ENCODE data around the gene ADD1.
A peak's percentile ranks its signal among the peaks of the same experiment; 100 is the strongest.
"Not testable (repeated sequence)": the region's sequence is repeated elsewhere in the genome, so short reads cannot be mapped to it uniquely, and the experiment has no call there.

The ADD1 gene

DNA sequence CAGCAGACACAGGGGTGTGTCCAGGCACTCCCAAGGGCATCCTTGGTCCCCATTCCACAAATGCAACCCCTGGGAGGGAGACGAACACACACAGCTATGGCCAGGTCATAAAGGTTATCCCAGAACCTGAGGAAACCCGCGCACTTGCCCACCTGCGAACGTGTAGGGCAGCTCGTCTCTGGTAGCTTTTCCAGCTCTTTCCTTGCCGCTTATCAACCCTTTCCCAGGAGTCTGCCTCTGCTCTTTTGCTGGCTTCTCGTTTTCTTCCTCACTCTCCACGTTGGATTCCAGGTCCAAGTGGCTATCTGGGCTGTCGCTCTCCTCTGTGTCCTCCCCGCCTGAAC, 106.1 kb downstream of the ADD1 start:
- Histone ChIP-seq H3K4me3 (ENCODE audit: insufficient read depth, low read depth, low read length) (no peak overlapping the region), H3K36me3 (ENCODE audit: control insufficient read depth, insufficient read depth, low read length) (peaks cover 58% of the 10 kb centered on the region), H3K9me3 (ENCODE audit: control insufficient read depth, low read length) (no peaks in the 10 kb centered on the region), H3K27ac (ENCODE audit: insufficient read depth, low read depth, low read length, poor library complexity, severe bottlenecking) (no peak overlapping the region), H3K27me3 (ENCODE audit: control insufficient read depth, insufficient read depth, low read length, poor library complexity, severe bottlenecking) (no peaks in the 10 kb centered on the region), H3K4me1 (ENCODE audit: control insufficient read depth, insufficient read depth, low read length) (no peaks in the 10 kb centered on the region)
- WGBS, 2 experiments = 94 to 95% methylated on average over 11 of the region's 11 CpGs

GRCh38 chr4:2950221-2950989, 106.8 kb downstream of the ADD1 start:
- peaks cover 55% of the 10 kb centered on the region for H3K36me3 ChIP-seq (ENCODE audit: control insufficient read depth, insufficient read depth, low read length)
- H3K4me1 ChIP-seq (ENCODE audit: control insufficient read depth, insufficient read depth, low read length) = no peaks in the 10 kb centered on the region
- H3K9me3 ChIP-seq (ENCODE audit: control insufficient read depth, low read length) = no peaks in the 10 kb centered on the region
- 97 to 98% methylated on average over 15 of the region's 16 CpGs for WGBS, 2 experiments
- no peak overlapping the region for H3K27ac ChIP-seq (ENCODE audit: insufficient read depth, low read depth, low read length, poor library complexity, severe bottlenecking)
- no peak overlapping the region for H3K4me3 ChIP-seq (ENCODE audit: insufficient read depth, low read depth, low read length)
- no peaks in the 10 kb centered on the region for H3K27me3 ChIP-seq (ENCODE audit: control insufficient read depth, insufficient read depth, low read length, poor library complexity, severe bottlenecking)

DNA sequence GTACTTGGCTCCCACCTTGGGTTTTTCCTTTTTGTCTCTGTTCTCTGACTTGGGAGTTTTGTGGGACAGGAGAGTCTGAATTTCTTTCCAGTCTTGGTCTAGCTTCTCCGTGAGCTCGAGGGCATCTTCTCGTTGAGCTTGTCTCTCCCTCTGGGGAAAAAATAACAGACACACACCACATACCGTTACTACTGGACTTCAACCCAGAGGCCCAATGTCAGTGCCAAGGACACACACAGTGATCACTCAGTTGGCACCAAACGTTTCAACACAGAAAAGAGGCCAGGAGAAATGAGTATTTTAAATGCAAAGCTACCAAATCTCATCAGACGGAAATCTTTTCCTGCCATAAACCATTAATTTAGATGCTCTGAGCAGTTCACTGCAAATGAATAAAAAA, 109.9 kb downstream of the ADD1 start:
- Histone ChIP-seq H3K9me3 (ENCODE audit: control insufficient read depth, low read length) (no peaks in the 10 kb centered on the region), H3K36me3 (ENCODE audit: control insufficient read depth, insufficient read depth, low read length) (peaks cover 60% of the 10 kb centered on the region), H3K4me1 (ENCODE audit: control insufficient read depth, insufficient read depth, low read length) (no peaks in the 10 kb centered on the region), H3K27me3 (ENCODE audit: control insufficient read depth, insufficient read depth, low read length, poor library complexity, severe bottlenecking) (no peaks in the 10 kb centered on the region), H3K27ac (ENCODE audit: insufficient read depth, low read depth, low read length, poor library complexity, severe bottlenecking) (no peak overlapping the region), H3K4me3 (ENCODE audit: insufficient read depth, low read depth, low read length) (no peak overlapping the region)
- WGBS, 2 experiments = 89 to 96% methylated on average over 6 of the region's 6 CpGs

GRCh38 chr4:2954358-2955185, 110.9 kb downstream of the ADD1 start:
- 92 to 94% methylated on average over 28 to 33 of the region's 33 CpGs for WGBS, 2 experiments
- Histone ChIP-seq H3K36me3 (ENCODE audit: control insufficient read depth, insufficient read depth, low read length) (peaks cover 57% of the 10 kb centered on the region), H3K9me3 (ENCODE audit: control insufficient read depth, low read length) (no peaks in the 10 kb centered on the region), H3K4me3 (ENCODE audit: insufficient read depth, low read depth, low read length) (no peak overlapping the region), H3K27me3 (ENCODE audit: control insufficient read depth, insufficient read depth, low read length, poor library complexity, severe bottlenecking) (no peaks in the 10 kb centered on the region), H3K4me1 (ENCODE audit: control insufficient read depth, insufficient read depth, low read length) (no peaks in the 10 kb centered on the region), H3K27ac (ENCODE audit: insufficient read depth, low read depth, low read length, poor library complexity, severe bottlenecking) (no peak overlapping the region)

DNA sequence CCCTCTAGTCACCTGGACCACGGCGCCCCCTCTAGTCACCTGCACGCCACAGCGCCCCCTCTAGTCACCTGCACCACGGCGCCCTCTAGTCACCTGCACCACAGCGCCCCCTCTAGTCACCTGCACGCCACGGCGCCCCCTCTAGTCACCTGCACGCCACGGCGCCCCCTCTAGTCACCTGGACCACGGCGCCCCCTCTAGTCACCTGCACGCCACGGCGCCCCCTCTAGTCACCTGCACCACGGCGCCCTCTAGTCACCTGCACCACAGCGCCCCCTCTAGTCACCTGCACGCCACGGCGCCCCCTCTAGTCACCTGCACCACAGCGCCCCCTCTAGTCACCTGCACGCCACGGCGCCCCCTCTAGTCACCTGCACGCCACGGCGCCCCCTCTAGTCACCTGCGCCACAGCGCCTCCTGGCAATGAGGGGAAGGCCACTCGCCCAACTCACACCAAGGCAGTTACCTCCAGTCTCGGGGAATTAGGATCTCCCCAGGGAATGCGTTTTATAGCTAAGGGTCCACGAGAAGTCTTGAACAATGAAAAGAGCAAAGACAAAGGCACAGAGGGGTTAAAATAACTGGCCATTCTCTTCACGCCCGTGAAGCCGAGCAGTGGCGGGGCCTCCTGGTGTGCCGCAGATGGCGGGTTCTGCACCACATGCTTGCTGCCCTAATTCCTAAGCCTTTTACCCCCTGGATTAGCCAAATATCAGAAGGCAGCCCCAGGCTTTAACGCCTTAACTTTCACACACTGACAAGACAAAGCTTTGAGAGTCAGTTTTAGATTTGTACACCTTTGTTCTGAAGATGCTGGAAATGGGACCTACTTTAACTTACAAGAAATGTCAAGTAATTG, 111.8 kb downstream of the ADD1 start:
- H3K27me3 ChIP-seq (ENCODE audit: control insufficient read depth, insufficient read depth, low read length, poor library complexity, severe bottlenecking); H3K27ac ChIP-seq (ENCODE audit: insufficient read depth, low read depth, low read length, poor library complexity, severe bottlenecking); H3K4me3 ChIP-seq (ENCODE audit: insufficient read depth, low read depth, low read length); H3K4me1 ChIP-seq (ENCODE audit: control insufficient read depth, insufficient read depth, low read length); H3K9me3 ChIP-seq (ENCODE audit: control insufficient read depth, low read length): not testable (repeated sequence)
- WGBS, 2 experiments = 94 to 95% methylated on average over 38 to 44 of the region's 44 CpGs
- peaks cover 49% of the 10 kb centered on the region for H3K36me3 ChIP-seq (ENCODE audit: control insufficient read depth, insufficient read depth, low read length)

DNA sequence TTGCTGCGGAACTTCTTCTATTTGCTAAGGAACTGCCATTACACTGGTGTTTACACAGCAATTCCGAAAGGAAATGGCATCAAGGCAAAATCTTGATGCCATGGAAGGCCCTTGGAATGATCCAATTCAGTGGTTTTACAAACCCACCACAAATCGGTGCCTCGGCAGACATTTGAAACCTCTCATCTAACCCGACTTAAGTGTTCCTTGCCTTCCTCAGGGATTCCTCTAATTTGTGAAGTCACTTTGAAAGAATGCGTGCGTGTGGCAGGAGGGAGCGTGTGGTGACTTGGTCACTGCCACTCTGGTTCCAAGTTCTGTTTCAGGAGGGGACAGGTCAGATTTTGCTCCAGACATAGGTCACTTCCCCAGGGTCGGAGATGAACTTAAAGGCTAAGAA, 114.8 kb downstream of the ADD1 start:
- Histone ChIP-seq H3K36me3 (ENCODE audit: control insufficient read depth, insufficient read depth, low read length) (peaks cover 34% of the 10 kb centered on the region), H3K4me3 (ENCODE audit: insufficient read depth, low read depth, low read length) (no peak overlapping the region), H3K27ac (ENCODE audit: insufficient read depth, low read depth, low read length, poor library complexity, severe bottlenecking) (no peak overlapping the region), H3K27me3 (ENCODE audit: control insufficient read depth, insufficient read depth, low read length, poor library complexity, severe bottlenecking) (no peaks in the 10 kb centered on the region), H3K9me3 (ENCODE audit: control insufficient read depth, low read length) (no peaks in the 10 kb centered on the region), H3K4me1 (ENCODE audit: control insufficient read depth, insufficient read depth, low read length) (no peaks in the 10 kb centered on the region)
- 88 to 89% methylated on average over 9 of the region's 9 CpGs for WGBS, 2 experiments

DNA sequence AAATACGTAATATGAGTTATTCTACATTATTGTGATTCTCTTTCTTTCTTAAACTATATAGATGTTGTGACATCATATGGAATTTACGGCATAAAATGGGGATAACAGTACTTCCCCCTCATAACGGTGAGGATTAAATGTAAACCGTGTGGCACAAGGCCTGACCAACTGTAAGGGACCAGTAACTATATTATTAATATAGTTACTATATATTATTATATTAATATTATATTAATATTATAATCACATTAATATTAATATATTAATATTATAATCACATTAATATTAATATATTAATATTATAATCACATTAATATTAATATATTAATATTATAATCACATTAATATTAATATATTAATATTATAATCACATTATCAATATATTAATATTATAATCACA, 116.8 kb downstream of the ADD1 start:
- not testable (repeated sequence) for H3K9me3 ChIP-seq (ENCODE audit: control insufficient read depth, low read length); H3K4me1 ChIP-seq (ENCODE audit: control insufficient read depth, insufficient read depth, low read length); H3K27ac ChIP-seq (ENCODE audit: insufficient read depth, low read depth, low read length, poor library complexity, severe bottlenecking); H3K4me3 ChIP-seq (ENCODE audit: insufficient read depth, low read depth, low read length)
- H3K27me3 ChIP-seq (ENCODE audit: control insufficient read depth, insufficient read depth, low read length, poor library complexity, severe bottlenecking) = peaks cover 11% of the 10 kb centered on the region
- H3K36me3 ChIP-seq (ENCODE audit: control insufficient read depth, insufficient read depth, low read length) = peaks cover 24% of the 10 kb centered on the region
- 100% methylated on average over 1 of the region's 4 CpGs; no CpG with 5 or more reads in 1 of the 2 experiments for WGBS, 2 experiments

GRCh38 chr4:2961421-2961810, 117.8 kb downstream of the ADD1 start:
- whole genome bisulfite sequencing, 2 experiments = 78 to 82% methylated on average over 8 of the region's 8 CpGs
- Histone ChIP-seq H3K27me3 (ENCODE audit: control insufficient read depth, insufficient read depth, low read length, poor library complexity, severe bottlenecking) (peaks cover 13% of the 10 kb centered on the region), H3K36me3 (ENCODE audit: control insufficient read depth, insufficient read depth, low read length) (peaks cover 15% of the 10 kb centered on the region), H3K9me3 (ENCODE audit: control insufficient read depth, low read length) (no peaks in the 10 kb centered on the region), H3K27ac (ENCODE audit: insufficient read depth, low read depth, low read length, poor library complexity, severe bottlenecking) (no peak overlapping the region), H3K4me3 (ENCODE audit: insufficient read depth, low read depth, low read length) (peak overlapping the region; percentile 64), H3K4me1 (ENCODE audit: control insufficient read depth, insufficient read depth, low read length) (no peaks in the 10 kb centered on the region)

GRCh38 chr4:2961811-2962441, 118.3 kb downstream of the ADD1 start:
- Histone ChIP-seq H3K9me3 (ENCODE audit: control insufficient read depth, low read length) (no peaks in the 10 kb centered on the region), H3K27me3 (ENCODE audit: control insufficient read depth, insufficient read depth, low read length, poor library complexity, severe bottlenecking) (peaks cover 13% of the 10 kb centered on the region), H3K36me3 (ENCODE audit: control insufficient read depth, insufficient read depth, low read length) (peaks cover 10% of the 10 kb centered on the region), H3K4me1 (ENCODE audit: control insufficient read depth, insufficient read depth, low read length) (no peaks in the 10 kb centered on the region), H3K27ac (ENCODE audit: insufficient read depth, low read depth, low read length, poor library complexity, severe bottlenecking) (no peak overlapping the region), H3K4me3 (ENCODE audit: insufficient read depth, low read depth, low read length) (peak overlapping the region; percentile 64)
- WGBS, 2 experiments = 56 to 62% methylated on average over 13 to 14 of the region's 14 CpGs
